ENCODE data around the gene CCND1. TPM values are rescaled to one million over a fixed set of nuclear protein-coding genes. Genes with fewer than 3 reads are reported as not detected.

CCND1 gene
- total RNA-seq, 4 donors from 2014 or later = 108 to 259 (median 168) TPM

DNA sequence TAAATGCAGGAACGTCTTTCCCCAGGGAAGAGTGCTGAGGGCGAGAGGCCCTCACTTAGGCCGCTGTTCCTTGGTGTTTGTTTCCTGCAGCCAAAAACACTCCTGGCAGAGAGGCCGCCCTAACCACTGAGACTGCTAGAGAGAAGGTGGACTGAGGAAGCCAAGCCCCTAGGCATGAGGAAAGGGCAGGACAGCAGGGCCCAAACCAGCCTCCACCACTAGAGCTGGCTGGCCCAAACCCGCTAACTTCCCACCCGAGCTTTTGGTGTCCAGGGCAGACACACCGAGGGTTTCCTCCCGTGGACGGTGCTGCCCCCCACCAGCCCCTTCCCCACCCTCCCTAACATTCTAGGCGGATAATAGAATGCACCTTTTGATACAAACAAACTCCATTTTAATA lies 56.9 kb downstream of the CCND1 start:
- TF ChIP-seq POLR2A (IDR thresholded peaks at IDR 0.05) (no peak), CTCF (IDR thresholded peaks at IDR 0.05) (no peak), EP300 (IDR thresholded peaks at IDR 0.05) (no peak)
- H3K4me1 ChIP-seq = peaks cover 0 to 17% (median 0%) of the 10 kb centered on the region in 4 donors
- no peak for DNase-seq (ENCODE audit: low spot score in 2 of 2)
- no peak overlapping the region for H3K4me3 ChIP-seq
- H3K27ac ChIP-seq = no peak overlapping the region
- no peaks in the 10 kb centered on the region for H3K9me3 ChIP-seq
- peaks cover 0 to 74% of the 10 kb centered on the region in 2 donors for H3K27me3 ChIP-seq
- no peaks in the 10 kb centered on the region for H3K36me3 ChIP-seq
- 81 to 82% methylated on average over 9 to 10 of the region's 10 CpGs for WGBS, 2 donors

DNA sequence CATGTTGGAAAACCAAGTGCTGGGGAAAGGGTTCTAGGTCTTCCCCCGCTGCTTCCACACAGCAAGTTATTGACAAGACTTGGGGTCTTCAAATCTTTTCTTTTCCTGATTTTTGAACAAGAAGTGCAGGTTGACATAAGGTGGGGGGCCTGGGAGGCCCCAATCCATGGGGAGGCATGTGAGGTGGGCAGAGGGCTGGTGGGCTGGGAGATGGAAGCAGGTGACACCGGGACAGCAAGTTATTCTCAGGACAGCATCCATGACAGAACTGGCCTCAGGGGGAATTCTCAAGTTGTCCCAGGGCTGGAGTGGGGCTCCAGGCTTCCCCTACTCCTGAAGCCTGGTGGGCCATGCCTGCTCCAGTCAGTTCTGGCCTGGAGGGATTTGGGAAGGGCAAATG lies 57.4 kb downstream of the CCND1 start:
- DNase-seq (ENCODE audit: low spot score in 2 of 2) = no peak
- H3K27me3 ChIP-seq = peaks cover 0 to 77% of the 10 kb centered on the region in 2 donors
- H3K9me3 ChIP-seq = no peaks in the 10 kb centered on the region
- TF ChIP-seq POLR2A (IDR thresholded peaks at IDR 0.05) (no peak), CTCF (IDR thresholded peaks at IDR 0.05) (no peak), EP300 (IDR thresholded peaks at IDR 0.05) (no peak)
- 88 to 97% methylated on average over 2 of the region's 2 CpGs for WGBS, 2 donors
- H3K4me3 ChIP-seq = no peak overlapping the region
- no peak overlapping the region for H3K27ac ChIP-seq
- H3K4me1 ChIP-seq = peaks cover 0 to 22% (median 0%) of the 10 kb centered on the region in 4 donors
- H3K36me3 ChIP-seq = no peaks in the 10 kb centered on the region

DNA sequence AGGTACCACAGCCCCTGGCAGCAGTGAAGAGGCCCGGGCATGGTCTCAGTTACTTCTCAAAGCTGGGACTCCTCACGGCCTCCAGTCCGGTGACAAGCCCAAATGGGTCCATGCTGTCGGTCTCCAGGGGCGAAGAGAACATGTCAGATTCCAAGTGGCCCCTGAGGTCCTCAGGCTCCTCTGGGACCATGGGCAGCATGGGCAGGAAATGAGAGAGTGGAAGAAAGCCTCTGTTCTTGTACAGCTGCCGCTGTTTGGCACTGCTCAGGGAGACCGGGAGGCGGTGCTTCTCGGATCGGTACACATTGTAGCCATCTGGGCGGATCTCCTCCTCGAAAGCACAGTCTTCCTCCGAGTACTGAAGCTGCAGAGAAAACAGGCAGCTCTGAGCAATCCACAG lies 58.3 kb downstream of the CCND1 start:
- peaks cover 0 to 31% (median 5%) of the 10 kb centered on the region in 4 donors for H3K4me1 ChIP-seq
- peaks cover 0 to 79% of the 10 kb centered on the region in 2 donors for H3K27me3 ChIP-seq
- no peaks in the 10 kb centered on the region for H3K9me3 ChIP-seq
- DNase-seq (ENCODE audit: low spot score in 2 of 2) = no peak
- H3K27ac ChIP-seq = no peak overlapping the region
- TF ChIP-seq POLR2A (IDR thresholded peaks at IDR 0.05) (no peak), EP300 (IDR thresholded peaks at IDR 0.05) (no peak), CTCF (IDR thresholded peaks at IDR 0.05) (no peak)
- no peak overlapping the region for H3K4me3 ChIP-seq
- 54 to 67% methylated on average over 11 to 13 of the region's 13 CpGs for WGBS, 2 donors
- no peaks in the 10 kb centered on the region for H3K36me3 ChIP-seq

GRCh38 chr11:69700278-69701140 lies 59.6 kb downstream of the CCND1 start:
- peaks cover 2 to 80% of the 10 kb centered on the region in 2 donors for H3K27me3 ChIP-seq
- peak in 1 of 2 donors; percentile 19 for DNase-seq (ENCODE audit: low spot score in 2 of 2)

More at GRCh38 chr11:69700278-69701140, 59.6 kb downstream of the CCND1 start:
- TF ChIP-seq CTCF (IDR thresholded peaks at IDR 0.05) (no peak), EP300 (IDR thresholded peaks at IDR 0.05) (no peak)
- H3K4me1 ChIP-seq = peaks cover 0 to 43% (median 8%) of the 10 kb centered on the region in 4 donors
- no peaks in the 10 kb centered on the region for H3K9me3 ChIP-seq
- WGBS, 2 donors = 32 to 37% methylated on average over 19 to 20 of the region's 20 CpGs
- H3K4me3 ChIP-seq = no peak overlapping the region
- H3K36me3 ChIP-seq = no peaks in the 10 kb centered on the region
- no peak overlapping the region for H3K27ac ChIP-seq
